GM21381 (cell line): ENCODE data around the gene HMGCS1.
A peak's percentile ranks its signal among the peaks of the same experiment; 100 is the strongest.
"Not testable (repeated sequence)": the region's sequence is repeated elsewhere in the genome, so short reads cannot be mapped to it uniquely, and the experiment has no call there.

Experiments used
- ATAC-seq: cut with Tn5 transposase; IDR thresholded peaks from one replicate; pipeline ENCODE4 v1.9.1; 2021; ENCODE audit warnings: mild to moderate bottlenecking, moderate library complexity; ENCODE audit not compliant: unreplicated experiment

HMGCS1 gene

GRCh38 chr5:43313854-43314457 lies 744 bp upstream of the HMGCS1 start:
- ATAC-seq, result no peak

GRCh38 chr5:43312699-43313034 lies 545 bp downstream of the HMGCS1 start:
- peak; percentile 3 for ATAC-seq

- no peak for ATAC-seq
Measured at GRCh38 chr5:43312076-43312661, 1.0 kb downstream of the HMGCS1 start.

- no peak for ATAC-seq
Measured at GRCh38 chr5:43309637-43310036, 3.6 kb downstream of the HMGCS1 start.

- ATAC-seq, result no peak
Measured at GRCh38 chr5:43309122-43309521, 4.1 kb downstream of the HMGCS1 start.

- not testable (repeated sequence) for ATAC-seq
Measured at GRCh38 chr5:43306954-43307353, 6.3 kb downstream of the HMGCS1 start.

- ATAC-seq, result peak; percentile 54
Measured at GRCh38 chr5:43305948-43306565, 7.2 kb downstream of the HMGCS1 start.

- no peak for ATAC-seq
Measured at GRCh38 chr5:43304525-43304924, 8.7 kb downstream of the HMGCS1 start.

GRCh38 chr5:43303242-43303641 lies 10.0 kb downstream of the HMGCS1 start:
- no peak for ATAC-seq

- no peak for ATAC-seq
Measured at GRCh38 chr5:43302481-43302880, 10.7 kb downstream of the HMGCS1 start.

- no peak for ATAC-seq
Measured at GRCh38 chr5:43301653-43302091, 11.5 kb downstream of the HMGCS1 start.

- ATAC-seq, result no peak
Measured at GRCh38 chr5:43300112-43300511, 13.1 kb downstream of the HMGCS1 start.

GRCh38 chr5:43298443-43298842 lies 14.8 kb downstream of the HMGCS1 start:
- no peak for ATAC-seq

GRCh38 chr5:43296835-43297234 lies 16.4 kb downstream of the HMGCS1 start:
- ATAC-seq, result no peak

GRCh38 chr5:43295202-43295601 lies 18.0 kb downstream of the HMGCS1 start:
- no peak for ATAC-seq

GRCh38 chr5:43294226-43294625 lies 19.0 kb downstream of the HMGCS1 start:
- ATAC-seq, result no peak

GRCh38 chr5:43290726-43291125 lies 22.5 kb downstream of the HMGCS1 start:
- ATAC-seq, result no peak

GRCh38 chr5:43288269-43288831 lies 24.9 kb downstream of the HMGCS1 start:
- ATAC-seq, result no peak

- ATAC-seq, result no peak
Measured at GRCh38 chr5:43287493-43287892, 25.7 kb downstream of the HMGCS1 start.

- ATAC-seq, result no peak
Measured at GRCh38 chr5:43286623-43287022, 26.6 kb downstream of the HMGCS1 start.

GRCh38 chr5:43281840-43282658 lies 31.2 kb downstream of the HMGCS1 start:
- ATAC-seq, result no peak
